Keratinocyte (primary cell): ENCODE measurements around the gene COL4A5.
"Not testable (repeated sequence)": the region's sequence is repeated elsewhere in the genome, so short reads cannot be mapped to it uniquely, and the experiment has no call there.

Source experiments
- EZH2 ChIP-seq: IDR thresholded peaks from one replicate; pipeline ENCODE4 v1.6.1; 2012; ENCODE audit warnings: inconsistent platforms, mild to moderate bottlenecking, low read length, moderate library complexity
- TF ChIP-seq, protein P1 (sequence below), 3 experiments: IDR thresholded peaks in 1 of 3; conservative IDR thresholded peaks in 1 of 3; optimal IDR thresholded peaks in 1 of 3; 2 replicates in 2 of 3; 3 replicates in 1 of 3; pipeline versions ENCODE3 to v1.5.1; 2011; ENCODE audit warnings: low read length in 3 of 3, mild to moderate bottlenecking in 3 of 3, moderate library complexity in 2 of 3, control low read depth in 1 of 3, inconsistent platforms in 1 of 3; ENCODE audit not compliant: insufficient read depth in 2 of 3; ENCODE audit errors: extremely low read depth in 1 of 3

DNA sequence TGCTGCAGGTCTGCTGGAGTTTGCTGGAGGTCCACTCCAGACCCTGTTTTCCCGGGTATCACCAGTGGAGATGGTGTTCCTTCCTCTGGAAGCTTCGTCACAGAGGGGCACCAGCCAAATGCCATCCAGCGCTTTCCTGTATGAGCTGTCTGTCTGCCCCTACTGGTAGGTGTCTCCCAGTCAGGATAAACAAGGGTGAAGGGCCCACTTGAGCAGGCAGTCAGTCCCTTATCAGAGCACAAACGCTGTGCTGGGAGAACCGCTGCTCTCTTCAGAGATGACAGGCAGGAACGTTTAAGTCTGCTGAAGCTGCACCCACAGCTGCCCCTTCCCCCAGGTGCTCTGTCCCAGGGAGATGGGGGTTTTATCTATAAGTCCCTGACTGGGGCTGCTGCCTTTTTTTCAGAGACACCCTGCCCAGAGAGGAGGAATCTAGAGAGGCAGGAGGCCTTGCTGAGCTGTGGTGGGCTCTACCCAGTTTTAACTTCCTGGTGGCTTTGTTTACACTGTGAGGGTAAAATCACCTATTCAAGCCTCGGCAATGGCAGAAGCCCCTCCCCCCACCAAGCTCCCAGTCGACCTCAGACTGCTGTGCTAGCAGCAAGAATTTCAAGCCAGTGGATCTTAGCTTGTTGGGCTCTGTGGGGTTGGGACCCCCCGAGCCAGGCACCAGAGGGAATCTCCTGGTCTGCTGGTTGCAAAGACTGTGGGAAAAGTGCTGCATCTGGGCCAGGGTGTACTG, 48.5 kb upstream of the COL4A5 start:
- not testable (repeated sequence) for TF ChIP-seq EZH2
- TF ChIP-seq, protein P1, sequence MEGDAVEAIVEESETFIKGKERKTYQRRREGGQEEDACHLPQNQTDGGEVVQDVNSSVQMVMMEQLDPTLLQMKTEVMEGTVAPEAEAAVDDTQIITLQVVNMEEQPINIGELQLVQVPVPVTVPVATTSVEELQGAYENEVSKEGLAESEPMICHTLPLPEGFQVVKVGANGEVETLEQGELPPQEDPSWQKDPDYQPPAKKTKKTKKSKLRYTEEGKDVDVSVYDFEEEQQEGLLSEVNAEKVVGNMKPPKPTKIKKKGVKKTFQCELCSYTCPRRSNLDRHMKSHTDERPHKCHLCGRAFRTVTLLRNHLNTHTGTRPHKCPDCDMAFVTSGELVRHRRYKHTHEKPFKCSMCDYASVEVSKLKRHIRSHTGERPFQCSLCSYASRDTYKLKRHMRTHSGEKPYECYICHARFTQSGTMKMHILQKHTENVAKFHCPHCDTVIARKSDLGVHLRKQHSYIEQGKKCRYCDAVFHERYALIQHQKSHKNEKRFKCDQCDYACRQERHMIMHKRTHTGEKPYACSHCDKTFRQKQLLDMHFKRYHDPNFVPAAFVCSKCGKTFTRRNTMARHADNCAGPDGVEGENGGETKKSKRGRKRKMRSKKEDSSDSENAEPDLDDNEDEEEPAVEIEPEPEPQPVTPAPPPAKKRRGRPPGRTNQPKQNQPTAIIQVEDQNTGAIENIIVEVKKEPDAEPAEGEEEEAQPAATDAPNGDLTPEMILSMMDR (optimal IDR thresholded peaks at IDR 0.05 in 1 of 3, IDR thresholded peaks at IDR 0.05 in 1 of 3, conservative IDR thresholded peaks at IDR 0.05 in 1 of 3; ENCODE audit: extremely low read depth in 1 of 3, insufficient read depth in 2 of 3, low read length in 3 of 3): not testable (repeated sequence)
